HCEC 1CT (cell line): ENCODE measurements around the gene SLC9A9.

Source experiments
- DNase-seq: peaks from one replicate; pipeline ENCODE4 v3.0.0-alpha.2; 2017

The SLC9A9 gene

GRCh38 chr3:143634427-143634826, 213.8 kb downstream of the SLC9A9 start:
- DNase-seq: no peak

GRCh38 chr3:143633816-143634215, 214.5 kb downstream of the SLC9A9 start:
- no peak for DNase-seq

GRCh38 chr3:143629726-143630125, 218.5 kb downstream of the SLC9A9 start:
- DNase-seq: no peak

- DNase-seq: peak; percentile 60
Measured at GRCh38 chr3:143628971-143629370, 219.3 kb downstream of the SLC9A9 start.

GRCh38 chr3:143627336-143627735, 220.9 kb downstream of the SLC9A9 start:
- peak; percentile 72 for DNase-seq

GRCh38 chr3:143619231-143619630, 229.0 kb downstream of the SLC9A9 start:
- no peak for DNase-seq

GRCh38 chr3:143617050-143617449, 231.2 kb downstream of the SLC9A9 start:
- DNase-seq: no peak

- DNase-seq: no peak
Measured at GRCh38 chr3:143613226-143613625, 235.0 kb downstream of the SLC9A9 start.

- DNase-seq: no peak
Measured at GRCh38 chr3:143612541-143612940, 235.7 kb downstream of the SLC9A9 start.

GRCh38 chr3:143608966-143609365, 239.3 kb downstream of the SLC9A9 start:
- DNase-seq: peak; percentile 97

GRCh38 chr3:143605233-143605950, 242.9 kb downstream of the SLC9A9 start:
- no peak for DNase-seq

GRCh38 chr3:143604402-143605185, 243.7 kb downstream of the SLC9A9 start:
- no peak for DNase-seq

- no peak for DNase-seq
Measured at GRCh38 chr3:143603774-143604173, 244.5 kb downstream of the SLC9A9 start.

GRCh38 chr3:143601723-143602484, 246.4 kb downstream of the SLC9A9 start:
- peak; percentile 90 for DNase-seq

- peak; percentile 93 for DNase-seq
Measured at GRCh38 chr3:143600756-143601718, 247.2 kb downstream of the SLC9A9 start.

GRCh38 chr3:143597774-143598652, 250.3 kb downstream of the SLC9A9 start:
- DNase-seq: no peak

GRCh38 chr3:143596957-143597642, 251.2 kb downstream of the SLC9A9 start:
- no peak for DNase-seq

- no peak for DNase-seq
Measured at GRCh38 chr3:143595456-143596077, 252.7 kb downstream of the SLC9A9 start.

- DNase-seq: no peak
Measured at GRCh38 chr3:143594206-143594605, 254.1 kb downstream of the SLC9A9 start.

GRCh38 chr3:143590660-143591059, 257.6 kb downstream of the SLC9A9 start:
- DNase-seq: no peak
